GM12878 (cell line): ENCODE results near the gene SYNCRIP. TPM values are rescaled to one million over a fixed set of nuclear protein-coding genes. Genes with fewer than 3 reads are reported as not detected.

Experiments used
- CHD1 ChIP-seq: IDR thresholded peaks from 2 replicates; pipeline ENCODE4 v1.6.1; 2012; ENCODE audit warnings: low read depth, low read length, improper control_type of control experiment
- CHD2 ChIP-seq: IDR thresholded peaks from 2 replicates; pipeline ENCODE4 v1.6.1; 2011; ENCODE audit warnings: low read depth, low read length, improper control_type of control experiment, borderline replicate concordance
- FOS ChIP-seq: IDR thresholded peaks from 3 replicates; pipeline ENCODE4 v1.6.1; 2011; ENCODE audit warnings: borderline replicate concordance; ENCODE audit not compliant: insufficient read length; ENCODE audit errors: extremely low read depth
- GABPA ChIP-seq: IDR thresholded peaks from 2 replicates; pipeline ENCODE4 v1.6.1; 2014; ENCODE audit warnings: antibody characterized with exemption, low read depth, mild to moderate bottlenecking, inconsistent platforms
- HCFC1 ChIP-seq: fragments of 150-350 bp; IDR thresholded peaks from 2 replicates; pipeline ENCODE4 v1.6.1; 2014; ENCODE audit warnings: low read length
- IKZF2 ChIP-seq, 2 experiments: fragments of 450-650 bp; IDR thresholded peaks; 2 replicates each; pipeline ENCODE4 v1.6.1; 2017; ENCODE audit warnings: mild to moderate bottlenecking in 2 of 2, moderate library complexity in 2 of 2
- JUNB ChIP-seq: IDR thresholded peaks from 2 replicates; pipeline ENCODE4 v1.6.1; 2016; ENCODE audit warnings: antibody characterized with exemption, mild to moderate bottlenecking
- KDM1A ChIP-seq: fragments of 200-600 bp; sonication (generic); IDR thresholded peaks from 2 replicates; pipeline ENCODE4 v1.6.1; 2016; ENCODE audit warnings: borderline replicate concordance
- KLF5 ChIP-seq: fragments of 450-650 bp; IDR thresholded peaks from 2 replicates; pipeline ENCODE4 v1.6.1; 2014; ENCODE audit warnings: mild to moderate bottlenecking; ENCODE audit not compliant: partially characterized antibody
- MLLT1 ChIP-seq: fragments of 450-650 bp; IDR thresholded peaks from 2 replicates; pipeline ENCODE4 v1.6.1; 2016; ENCODE audit warnings: mild to moderate bottlenecking
- NBN ChIP-seq: fragments of 450-650 bp; IDR thresholded peaks from 2 replicates; pipeline ENCODE4 v1.6.1; 2016
- PAX5 ChIP-seq: IDR thresholded peaks from 2 replicates; pipeline ENCODE4 v1.6.1; 2011; ENCODE audit warnings: low read depth, low read length, borderline replicate concordance
- PML ChIP-seq: IDR thresholded peaks from 2 replicates; pipeline ENCODE4 v1.6.1; 2012; ENCODE audit warnings: low read length, inconsistent platforms
- RB1 ChIP-seq: fragments of 450-650 bp; formaldehyde crosslinking; IDR thresholded peaks from 2 replicates; pipeline ENCODE4 v1.6.1; 2017; ENCODE audit warnings: mild to moderate bottlenecking, borderline replicate concordance
- REST ChIP-seq: IDR thresholded peaks from 2 replicates; pipeline ENCODE4 v1.6.1; 2012; ENCODE audit warnings: mild to moderate bottlenecking, low read depth, low read length
- SIN3A ChIP-seq: IDR thresholded peaks from 2 replicates; pipeline ENCODE4 v1.6.1; 2012; ENCODE audit warnings: low read depth, low read length, improper control_type of control experiment
- SMC3 ChIP-seq: IDR thresholded peaks from 2 replicates; pipeline ENCODE4 v1.6.1; 2011; ENCODE audit warnings: low read length, improper control_type of control experiment, borderline replicate concordance
- TBL1XR1 ChIP-seq: IDR thresholded peaks from 2 replicates; pipeline ENCODE4 v1.6.1; 2012; ENCODE audit warnings: low read depth, low read length, improper control_type of control experiment
- ZBED1 ChIP-seq: IDR thresholded peaks from 2 replicates; pipeline ENCODE4 v1.6.1; 2016; ENCODE audit warnings: borderline replicate concordance
- ZNF274 ChIP-seq: IDR thresholded peaks from one replicate; pipeline ENCODE4 v1.8.0; 2011; ENCODE audit not compliant: insufficient read length, insufficient read depth
- polyA plus RNA-seq, 11 experiments: library from polyadenylated mRNA; depleted of rRNA in 4 of 11; unstranded in 6 of 11; stranded (reverse) in 5 of 11; fragments of >200 nt; fragmentation: Nextera tagmentation in 4 of 11; fragmentation: Illumina TruSeq in 1 of 11; extraction: Ambion mirVana in 4 of 11; extraction: Trizol in 1 of 11; gene quantifications; 1 replicate in 1 of 11; 2 replicates in 10 of 11; pipeline versions ENCODE4 v1.2.1 to v1.2.3, GENCODE V29; 2011 to 2016; ENCODE audit warnings: inconsistent platforms in 2 of 11, missing spikeins in 2 of 11, low read depth in 1 of 11
- total RNA-seq, 4 experiments: library from RNA; depleted of rRNA in 3 of 4; stranded (reverse); fragments of >200 nt in 3 of 4; fragmentation: Illumina TruSeq in 1 of 4; extraction: Trizol in 1 of 4; gene quantifications; 2 replicates each; pipeline versions ENCODE4 v1.2.1 to v1.2.3, GENCODE V29; 2013 to 2021
- TF ChIP-seq, protein P1 (sequence below): fragments of 450-650 bp; IDR thresholded peaks from 2 replicates; pipeline ENCODE4 v1.6.1; 2016; ENCODE audit warnings: mild to moderate bottlenecking, moderate library complexity, borderline replicate concordance

SYNCRIP gene
- total and polyA plus RNA-seq, 10 of the 15 experiments (the other 5 are each of a cell fraction or from before 2014, with no cell fraction given) = 28.4 to 255 (median 131) TPM

DNA sequence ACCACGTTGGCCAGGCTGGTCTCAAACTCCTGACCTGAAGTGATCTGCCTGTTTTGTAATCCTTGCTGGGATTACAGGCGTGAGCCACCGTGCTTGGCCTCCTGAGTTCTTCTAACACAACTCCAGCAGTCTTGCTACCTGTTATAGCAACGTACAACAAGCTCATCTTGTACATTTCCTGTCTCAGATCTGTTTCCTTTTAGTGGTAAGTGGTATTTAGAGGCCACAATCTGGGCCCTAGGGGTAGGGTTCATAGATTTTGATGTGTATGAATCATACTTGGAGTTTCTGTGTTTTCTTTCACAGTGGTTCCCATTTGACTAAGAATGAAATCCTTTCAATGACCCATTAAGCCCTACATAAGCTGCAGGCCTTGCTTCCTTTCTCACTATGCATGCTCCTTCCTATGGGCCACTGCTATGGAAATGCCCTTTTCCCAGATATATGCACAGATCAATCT, 27.1 kb upstream of the SYNCRIP start (continued):
- TF ChIP-seq GABPA (peak; percentile 63), SMC3 (no peak; the same call in 1 of the 2 replicates), RB1 (no peak), KLF5 (no peak), TBL1XR1 (peak; percentile 94), IKZF2 (IDR thresholded peaks at IDR 0.05) (peak; percentile 91 to 95), CHD2 (no peak), CHD1 (no peak), MLLT1 (peak; percentile 62; the same call in 1 of the 2 replicates), SIN3A (no peak), FOS (no peak), KDM1A (no peak), JUNB (peak; percentile 96), NBN (peak; percentile 83), HCFC1 (no peak), PML (peak; percentile 71; the same call in 1 of the 2 replicates), PAX5 (peak; percentile 64; the same call in 1 of the 2 replicates), ZBED1 (peak; percentile 88), ZNF274 (no peak), REST (no peak)
- TF ChIP-seq, protein P1, sequence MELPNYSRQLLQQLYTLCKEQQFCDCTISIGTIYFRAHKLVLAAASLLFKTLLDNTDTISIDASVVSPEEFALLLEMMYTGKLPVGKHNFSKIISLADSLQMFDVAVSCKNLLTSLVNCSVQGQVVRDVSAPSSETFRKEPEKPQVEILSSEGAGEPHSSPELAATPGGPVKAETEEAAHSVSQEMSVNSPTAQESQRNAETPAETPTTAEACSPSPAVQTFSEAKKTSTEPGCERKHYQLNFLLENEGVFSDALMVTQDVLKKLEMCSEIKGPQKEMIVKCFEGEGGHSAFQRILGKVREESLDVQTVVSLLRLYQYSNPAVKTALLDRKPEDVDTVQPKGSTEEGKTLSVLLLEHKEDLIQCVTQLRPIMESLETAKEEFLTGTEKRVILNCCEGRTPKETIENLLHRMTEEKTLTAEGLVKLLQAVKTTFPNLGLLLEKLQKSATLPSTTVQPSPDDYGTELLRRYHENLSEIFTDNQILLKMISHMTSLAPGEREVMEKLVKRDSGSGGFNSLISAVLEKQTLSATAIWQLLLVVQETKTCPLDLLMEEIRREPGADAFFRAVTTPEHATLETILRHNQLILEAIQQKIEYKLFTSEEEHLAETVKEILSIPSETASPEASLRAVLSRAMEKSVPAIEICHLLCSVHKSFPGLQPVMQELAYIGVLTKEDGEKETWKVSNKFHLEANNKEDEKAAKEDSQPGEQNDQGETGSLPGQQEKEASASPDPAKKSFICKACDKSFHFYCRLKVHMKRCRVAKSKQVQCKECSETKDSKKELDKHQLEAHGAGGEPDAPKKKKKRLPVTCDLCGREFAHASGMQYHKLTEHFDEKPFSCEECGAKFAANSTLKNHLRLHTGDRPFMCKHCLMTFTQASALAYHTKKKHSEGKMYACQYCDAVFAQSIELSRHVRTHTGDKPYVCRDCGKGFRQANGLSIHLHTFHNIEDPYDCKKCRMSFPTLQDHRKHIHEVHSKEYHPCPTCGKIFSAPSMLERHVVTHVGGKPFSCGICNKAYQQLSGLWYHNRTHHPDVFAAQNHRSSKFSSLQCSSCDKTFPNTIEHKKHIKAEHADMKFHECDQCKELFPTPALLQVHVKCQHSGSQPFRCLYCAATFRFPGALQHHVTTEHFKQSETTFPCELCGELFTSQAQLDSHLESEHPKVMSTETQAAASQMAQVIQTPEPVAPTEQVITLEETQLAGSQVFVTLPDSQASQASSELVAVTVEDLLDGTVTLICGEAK = no peak; the same call in 1 of the 2 replicates
